GM18873 (cell line): Measurements from ENCODE around the gene TNPO2.
"Not testable (repeated sequence)": the region's sequence is repeated elsewhere in the genome, so short reads cannot be mapped to it uniquely, and the experiment has no call there.

ENCODE experiments used
- ATAC-seq: cut with Tn5 transposase; IDR thresholded peaks from one replicate; pipeline ENCODE4 v1.9.1; 2021; ENCODE audit warnings: mild to moderate bottlenecking, moderate library complexity, moderate number of reproducible peaks; ENCODE audit not compliant: unreplicated experiment, low FRiP score

The TNPO2 gene

GRCh38 chr19:12680034-12680433 is 43.7 kb downstream of the TNPO2 start:
- no peak for ATAC-seq

GRCh38 chr19:12678039-12678438 is 45.7 kb downstream of the TNPO2 start:
- ATAC-seq, result not testable (repeated sequence)

GRCh38 chr19:12676928-12677327 is 46.8 kb downstream of the TNPO2 start:
- no peak for ATAC-seq

- ATAC-seq, result no peak
Measured at GRCh38 chr19:12676384-12676792, 47.3 kb downstream of the TNPO2 start.

GRCh38 chr19:12675940-12676339 is 47.8 kb downstream of the TNPO2 start:
- no peak for ATAC-seq

- no peak for ATAC-seq
Measured at GRCh38 chr19:12675399-12675798, 48.3 kb downstream of the TNPO2 start.

- ATAC-seq, result no peak
Measured at GRCh38 chr19:12672744-12673143, 51.0 kb downstream of the TNPO2 start.

- ATAC-seq, result no peak
Measured at GRCh38 chr19:12670159-12670928, 53.4 kb downstream of the TNPO2 start.

- no peak for ATAC-seq
Measured at GRCh38 chr19:12669270-12670158, 54.2 kb downstream of the TNPO2 start.

- no peak for ATAC-seq
Measured at GRCh38 chr19:12668932-12669269, 54.8 kb downstream of the TNPO2 start.

- ATAC-seq, result no peak
Measured at GRCh38 chr19:12668346-12668745, 55.4 kb downstream of the TNPO2 start.

- no peak for ATAC-seq
Measured at GRCh38 chr19:12667731-12668302, 55.9 kb downstream of the TNPO2 start.

- no peak for ATAC-seq
Measured at GRCh38 chr19:12666265-12667048, 57.3 kb downstream of the TNPO2 start, which contains the start of the genes MAN2B1 and WDR83. Gene MAN2B1, minus strand, starts transcription at chr19:12666742. Its CDS starts 41 bp downstream, at chr19:12666701. Gene WDR83, plus strand, starts transcription at chr19:12666807. Its CDS starts 2,984 bp downstream, at chr19:12669791.

GRCh38 chr19:12665671-12666264 is 58.0 kb downstream of the TNPO2 start:
- ATAC-seq, result no peak

- no peak for ATAC-seq
Measured at GRCh38 chr19:12665281-12665573, 58.5 kb downstream of the TNPO2 start.

GRCh38 chr19:12664406-12665280 is 59.1 kb downstream of the TNPO2 start:
- no peak for ATAC-seq

- ATAC-seq, result no peak
Measured at GRCh38 chr19:12660980-12661379, 62.8 kb downstream of the TNPO2 start.

- ATAC-seq, result no peak
Measured at GRCh38 chr19:12657966-12658365, 65.8 kb downstream of the TNPO2 start.

GRCh38 chr19:12656899-12657571 is 66.7 kb downstream of the TNPO2 start:
- ATAC-seq, result no peak
